Kidney (tissue), 14 donors: ENCODE results near the gene ACOXL. TPM values are rescaled to one million over a fixed set of nuclear protein-coding genes. Genes with fewer than 3 reads are reported as not detected.

Experiments used
- DNase-seq, 5 donors: peaks; one replicate each; pipeline ENCODE4 v3.0.0-alpha.2; 2013 to 2020
- FAIRE-seq: peaks from 2 replicates; lab custom pipeline; 2012; peaks lifted over from hg19 to GRCh38; lab: Jason Lieb, UNC
- H3K27ac ChIP-seq, 2 donors: one replicate each; pipeline ENCODE4 v1.7.0; 2013; ENCODE audit warnings: low read depth in 2 of 2, low read length in 2 of 2, inconsistent platforms in 1 of 2
- H3K27me3 ChIP-seq: one replicate; pipeline ENCODE4 v1.7.1; 2013; ENCODE audit warnings: low read length, inconsistent platforms; ENCODE audit not compliant: control insufficient read depth, insufficient read depth
- H3K36me3 ChIP-seq, 3 donors: one replicate each; pipeline versions ENCODE4 v1.7.0 to v1.7.1; 2013; ENCODE audit warnings: low read length in 3 of 3, control low read depth in 1 of 3, inconsistent platforms in 1 of 3; ENCODE audit not compliant: insufficient read depth in 3 of 3, control insufficient read depth in 2 of 3
- H3K4me1 ChIP-seq, 3 donors: one replicate each; pipeline versions ENCODE4 v1.7.0 to v1.7.1; 2013; ENCODE audit warnings: low read length in 3 of 3, inconsistent platforms in 1 of 3, low read depth in 1 of 3; ENCODE audit not compliant: control insufficient read depth in 2 of 3, insufficient read depth in 2 of 3
- H3K4me3 ChIP-seq, 3 donors: one replicate each; pipeline versions ENCODE4 v1.7.0 to v1.8.1; 2013; ENCODE audit warnings: low read length in 3 of 3, control low read depth in 1 of 3, inconsistent platforms in 1 of 3
- H3K9ac ChIP-seq, 3 donors: one replicate each; pipeline versions ENCODE4 v1.7.0 to v1.7.1; 2013; ENCODE audit warnings: low read length in 3 of 3, control low read depth in 1 of 3, inconsistent platforms in 1 of 3
- H3K9me3 ChIP-seq, 3 donors: one replicate each; pipeline versions ENCODE4 v1.7.0 to v1.7.1; 2013; ENCODE audit warnings: low read length in 3 of 3, control low read depth in 1 of 3, inconsistent platforms in 1 of 3; ENCODE audit not compliant: control insufficient read depth in 2 of 3, insufficient read depth in 1 of 3
- CTCF ChIP-seq: IDR thresholded peaks from 3 replicates; pipeline ENCODE4 v1.5.1; 2012; ENCODE audit warnings: mild to moderate bottlenecking, moderate library complexity, borderline replicate concordance; ENCODE audit not compliant: insufficient read depth; ENCODE audit errors: extremely low read depth
- intact Hi-C: fragments of 100-400 bp; cut with DNase I; formaldehyde crosslinking; loops from one replicate; pipeline ENCODE4 v1.11.1; 2022
- polyA plus RNA-seq: library from polyadenylated mRNA; stranded (reverse); fragments of 350-450 nt; fragmentation: Illumina TruSeq; extraction: RNeasy Lipid Tissue Mini Kit (QIAGEN cat#74804); gene quantifications from one replicate; pipeline ENCODE4 v1.2.3, GENCODE V29; 2014; ENCODE audit warnings: low read depth, low replicate concordance; ENCODE audit not compliant: insufficient read depth
- total RNA-seq: library from RNA; stranded (reverse); fragmentation: NEBNext Ultra II Directional; extraction: Animal tissue kit (Norgen Biotek cat#: 25700); gene quantifications from one replicate; pipeline ENCODE4 v1.2.1, GENCODE V29; 2021
- donor health status: control.
- donor health status: control.
- donor health status: control.
- donor health status: control.
- donor health status: control.
- donor health status: DM: yes; HTN: yes; CAD: no.
- donor health status: Normal renal cell carcinoma (clear cell type).

The ACOXL gene
- total and polyA plus RNA-seq, 2 donors from 2014 or later = 2.0 TPM; not detected in 1

GRCh38 chr2:110852051-110852450, 119.7 kb downstream of the ACOXL start:
- Histone ChIP-seq H3K9me3 (no peaks in the 10 kb centered on the region), H3K27me3 (no peaks in the 10 kb centered on the region), H3K4me1 (no peaks in the 10 kb centered on the region), H3K9ac (no peak overlapping the region), H3K4me3 (no peak overlapping the region), H3K36me3 (no peaks in the 10 kb centered on the region), H3K27ac (no peak overlapping the region)
- no peak for DNase-seq
- FAIRE-seq = no peak
- intact Hi-C loops = no loop called here
- no peak for TF ChIP-seq CTCF

DNA sequence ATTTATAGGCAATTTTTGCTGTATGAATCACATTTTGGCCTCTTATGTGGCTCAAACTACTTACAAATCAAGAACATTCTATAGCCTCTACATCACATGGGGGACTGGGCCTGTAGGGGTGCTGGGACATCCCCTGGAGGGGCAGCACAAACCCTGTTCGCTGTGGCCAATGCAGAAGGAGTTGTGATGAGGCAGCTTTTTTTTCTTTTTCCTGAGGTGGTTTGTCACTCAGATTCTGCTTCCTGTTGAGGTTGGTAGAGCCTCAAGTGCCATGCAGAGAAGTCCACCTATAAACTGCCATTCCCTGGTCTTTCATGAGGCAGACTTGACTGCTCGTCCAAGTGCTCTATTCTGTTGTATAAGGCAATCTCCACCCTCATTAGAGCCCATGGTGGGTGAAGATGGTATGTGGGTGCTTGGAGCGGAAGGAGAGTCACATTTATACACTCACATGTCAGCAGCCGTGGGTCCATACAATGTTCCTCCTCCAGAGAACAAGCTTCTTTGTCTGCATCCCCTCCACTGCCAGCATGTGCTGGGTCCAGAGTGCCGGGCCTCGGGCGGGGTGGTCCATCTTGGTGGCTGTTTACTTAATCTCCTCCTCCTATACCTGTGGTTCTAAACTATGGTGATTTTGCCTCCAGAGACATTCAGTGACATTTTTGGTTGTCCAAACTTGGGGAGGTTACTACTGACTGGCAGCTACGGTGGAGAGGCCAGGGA, 120.3 kb downstream of the ACOXL start:
- H3K4me1 ChIP-seq = no peaks in the 10 kb centered on the region
- no peak overlapping the region for H3K27ac ChIP-seq
- intact Hi-C loops = no loop called here
- H3K4me3 ChIP-seq = no peak overlapping the region
- no peak overlapping the region for H3K9ac ChIP-seq
- DNase-seq (no peak), FAIRE-seq (no peak)
- no peaks in the 10 kb centered on the region for H3K36me3 ChIP-seq
- H3K9me3 ChIP-seq = no peaks in the 10 kb centered on the region
- no peak for TF ChIP-seq CTCF
- no peaks in the 10 kb centered on the region for H3K27me3 ChIP-seq

DNA sequence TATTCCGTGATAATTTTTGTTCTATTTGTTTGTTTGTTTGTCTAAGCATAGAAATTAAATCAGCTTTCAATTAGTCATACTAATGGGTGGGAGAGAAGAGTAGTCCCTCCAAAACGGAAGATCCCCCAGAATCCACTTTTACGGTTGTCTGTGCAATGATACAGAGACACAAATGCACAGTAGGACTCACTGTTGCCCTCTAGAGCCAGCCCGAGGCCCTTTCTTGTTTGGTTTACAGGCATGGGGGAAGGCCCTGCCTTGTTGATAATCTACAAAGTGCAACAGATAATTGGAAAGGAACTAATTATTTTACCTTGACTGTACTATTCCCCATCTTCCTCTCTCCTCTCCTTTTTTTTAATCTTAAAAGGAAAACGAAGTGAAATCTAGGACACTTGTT, 121.1 kb downstream of the ACOXL start:
- H3K9ac ChIP-seq = no peak overlapping the region
- no peaks in the 10 kb centered on the region for H3K27me3 ChIP-seq
- no peak overlapping the region for H3K27ac ChIP-seq
- no peaks in the 10 kb centered on the region for H3K9me3 ChIP-seq
- no peaks in the 10 kb centered on the region for H3K4me1 ChIP-seq
- intact Hi-C loops = no loop called here
- no peak for FAIRE-seq
- peak; percentile 20 for TF ChIP-seq CTCF
- H3K36me3 ChIP-seq = no peaks in the 10 kb centered on the region
- H3K4me3 ChIP-seq = no peak overlapping the region
- no peak for DNase-seq

- Histone ChIP-seq H3K27me3 (no peaks in the 10 kb centered on the region), H3K4me1 (no peaks in the 10 kb centered on the region), H3K36me3 (no peaks in the 10 kb centered on the region), H3K4me3 (no peak overlapping the region), H3K27ac (no peak overlapping the region), H3K9me3 (no peaks in the 10 kb centered on the region), H3K9ac (no peak overlapping the region)
- no peak for DNase-seq
- no peak for FAIRE-seq
- intact Hi-C loops = no loop called here
- TF ChIP-seq CTCF = no peak
Measured at GRCh38 chr2:110853948-110854347, 121.6 kb downstream of the ACOXL start.
